A549 (cell line): ENCODE measurements around the gene CIITA. TPM values are rescaled to one million over a fixed set of nuclear protein-coding genes. Genes with fewer than 3 reads are reported as not detected.

ENCODE experiments used
- ATAC-seq, 2 experiments: fragments of 200-7000 bp in 1 of 2; fragments of >200 bp in 1 of 2; cut with Nextera tagmentation in 1 of 2; cut with Tn5 transposase in 1 of 2; 3 replicates each; pipeline versions ENCODE4 v1.8.0 to v1.9.1; 2018 to 2020; ENCODE audit warnings: mild to moderate bottlenecking in 1 of 2, moderate library complexity in 1 of 2
- CTCF ChIA-PET: fragments of 300-600 bp; sonication (Branson Sonifier 250); formaldehyde crosslinking; extraction: SDS; loops from one replicate; lab custom pipeline; 2021; ENCODE audit warnings: antibody characterized with exemption, inconsistent platforms; lab: Yijun Ruan, JAX
- POLR2A ChIA-PET: fragments of 350-600 bp; formaldehyde crosslinking; extraction: SDS; loops from one replicate; lab custom pipeline; 2021; ENCODE audit warnings: antibody characterized with exemption, inconsistent platforms; lab: Yijun Ruan, JAX
- DNase-seq, 2 experiments: peaks; one replicate each; pipeline versions ENCODE4 v3.0.0 to v3.0.0-alpha.2; 2011 to 2016; ENCODE audit warnings: low read depth in 1 of 2, low spot score in 1 of 2
- FAIRE-seq: peaks from 2 replicates; lab custom pipeline; 2011; peaks lifted over from hg19 to GRCh38; lab: Jason Lieb, UNC
- H3K27ac ChIP-seq, 2 experiments: fragments of >200 bp; sonication (Bioruptor Twin); formaldehyde crosslinking; 3 replicates each; pipeline ENCODE4 v1.5.1; 2016 to 2017
- H3K4me1 ChIP-seq: fragments of >200 bp; sonication (Bioruptor Twin); formaldehyde crosslinking; 3 replicates; pipeline ENCODE4 v1.6.1; 2016
- H3K4me2 ChIP-seq: fragments of >200 bp; sonication (Bioruptor Twin); formaldehyde crosslinking; 3 replicates; pipeline ENCODE4 v1.6.1; 2016
- H3K4me3 ChIP-seq: fragments of >200 bp; sonication (Bioruptor Twin); formaldehyde crosslinking; 3 replicates; pipeline ENCODE4 v1.5.1; 2016
- H3K9me3 ChIP-seq: fragments of >200 bp; sonication (Bioruptor Twin); formaldehyde crosslinking; 3 replicates; pipeline ENCODE4 v1.6.1; 2016
- BCL3 ChIP-seq: fragments of >200 bp; sonication (Bioruptor Twin); formaldehyde crosslinking; IDR thresholded peaks from 3 replicates; pipeline ENCODE4 v1.6.1; 2016
- CHD2 ChIP-seq: fragments of 150-350 bp; IDR thresholded peaks from 2 replicates; pipeline ENCODE4 v1.6.1; 2014; ENCODE audit warnings: low read length; ENCODE audit not compliant: partially characterized antibody
- EHF ChIP-seq: fragments of 250-450 bp; sonication (Bioruptor Pico); IDR thresholded peaks from 2 replicates; pipeline ENCODE4 v1.5.0; 2020; ENCODE audit warnings: mild to moderate bottlenecking
- EHMT2 ChIP-seq: fragments of 200-600 bp; sonication (generic); IDR thresholded peaks from 2 replicates; pipeline ENCODE4 v1.6.1; 2016; ENCODE audit warnings: antibody characterized with exemption, low read depth, mild to moderate bottlenecking, moderate library complexity
- FOSL2 ChIP-seq, 2 experiments: fragments of 450-650 bp in 1 of 2; fragments of >200 bp in 1 of 2; sonication (Bioruptor Twin) in 1 of 2; formaldehyde crosslinking; IDR thresholded peaks; 2 replicates each; pipeline versions ENCODE4 v1.5.0 to v1.6.1; 2016 to 2020; ENCODE audit warnings: mild to moderate bottlenecking in 1 of 2, moderate library complexity in 1 of 2
- FOXS1 ChIP-seq: fragments of 250-450 bp; sonication (Bioruptor Pico); IDR thresholded peaks from 2 replicates; pipeline ENCODE4 v1.5.0; 2020; ENCODE audit warnings: mild to moderate bottlenecking, moderate library complexity
- HEYL ChIP-seq: fragments of 250-450 bp; sonication (Bioruptor Pico); IDR thresholded peaks from 2 replicates; pipeline ENCODE4 v1.8.0; 2021; ENCODE audit warnings: mild to moderate bottlenecking, moderate library complexity
- HOXB13 ChIP-seq: fragments of 250-450 bp; sonication (Bioruptor Pico); IDR thresholded peaks from 2 replicates; pipeline ENCODE4 v1.5.0; 2020; ENCODE audit warnings: low read depth, mild to moderate bottlenecking, moderate library complexity
- KDM5A ChIP-seq: fragments of 200-600 bp; sonication (generic); IDR thresholded peaks from 2 replicates; pipeline ENCODE4 v1.6.1; 2016; ENCODE audit warnings: antibody characterized with exemption, mild to moderate bottlenecking
- NFE2L2 ChIP-seq: fragments of 150-350 bp; conservative IDR thresholded peaks from 2 replicates; pipeline ENCODE4 v1.6.1; 2014; ENCODE audit warnings: low read length
- NPAS2 ChIP-seq: fragments of 250-450 bp; sonication (Bioruptor Pico); IDR thresholded peaks from 2 replicates; pipeline ENCODE4 v1.8.0; 2022; ENCODE audit warnings: mild to moderate bottlenecking, moderate library complexity, borderline replicate concordance
- RAD21 ChIP-seq, 2 experiments: fragments of >200 bp in 1 of 2; sonication (Bioruptor Twin) in 1 of 2; formaldehyde crosslinking in 1 of 2; IDR thresholded peaks in 1 of 2; conservative IDR thresholded peaks in 1 of 2; 2 replicates in 1 of 2; 3 replicates in 1 of 2; pipeline ENCODE4 v1.6.1; 2012 to 2018; ENCODE audit warnings: inconsistent platforms in 1 of 2
- RCOR1 ChIP-seq: fragments of 150-350 bp; IDR thresholded peaks from 2 replicates; pipeline ENCODE4 v1.6.1; 2014; ENCODE audit warnings: antibody characterized with exemption, low read length, low read depth
- RNF2 ChIP-seq: fragments of 200-600 bp; sonication (generic); IDR thresholded peaks from 2 replicates; pipeline ENCODE4 v1.6.1; 2016; ENCODE audit warnings: low read depth, mild to moderate bottlenecking, antibody characterized with exemption, moderate library complexity, borderline replicate concordance
- SMC3 ChIP-seq: fragments of >200 bp; sonication (Bioruptor Twin); formaldehyde crosslinking; IDR thresholded peaks from 3 replicates; pipeline ENCODE4 v1.6.1; 2018; ENCODE audit warnings: inconsistent platforms
- SREBF2 ChIP-seq: fragments of 450-650 bp; IDR thresholded peaks from 2 replicates; pipeline ENCODE4 v1.6.1; 2014; ENCODE audit warnings: mild to moderate bottlenecking, moderate library complexity
- TFCP2L1 ChIP-seq: fragments of 250-450 bp; sonication (Bioruptor Pico); IDR thresholded peaks from 2 replicates; pipeline ENCODE4 v1.5.0; 2021; ENCODE audit warnings: mild to moderate bottlenecking
- ZC3H11A ChIP-seq: fragments of 450-650 bp; IDR thresholded peaks from 2 replicates; pipeline ENCODE4 v1.6.1; 2014; ENCODE audit warnings: antibody characterized with exemption, mild to moderate bottlenecking
- ZSCAN20 ChIP-seq: fragments of 250-450 bp; sonication (Bioruptor Pico); IDR thresholded peaks from 2 replicates; pipeline ENCODE4 v1.8.0; 2022; ENCODE audit warnings: mild to moderate bottlenecking, moderate library complexity
- WGBS: methylation state at CpG from one replicate; pipeline ENCODE4 v1.1.6; 2017; ENCODE audit errors: missing lambda C conversion rate; 5-methylcytosine and 5-hydroxymethylcytosine counted together
- polyA plus RNA-seq, 4 experiments: library from polyadenylated mRNA; depleted of rRNA in 3 of 4; stranded (reverse); fragments of >200 nt; fragmentation: RNase III in 1 of 4; extraction: RNeasy Plus Mini Kit Qiagen cat#74134 plus additional on column Dnase treatment in 1 of 4; gene quantifications; 2 replicates in 3 of 4; 3 replicates in 1 of 4; pipeline ENCODE4 v1.2.3, GENCODE V29; 2011 to 2017
- TF ChIP-seq, protein P1 (sequence below): fragments of >200 bp; sonication (Bioruptor Twin); formaldehyde crosslinking; IDR thresholded peaks from 2 replicates; pipeline ENCODE4 v1.6.1; 2016
- TF ChIP-seq, protein P2 (sequence below): fragments of 450-650 bp; IDR thresholded peaks from 2 replicates; pipeline ENCODE4 v1.6.1; 2014; ENCODE audit warnings: antibody characterized with exemption
- TF ChIP-seq, protein P3 (sequence below): fragments of 250-450 bp; sonication (Bioruptor Pico); IDR thresholded peaks from 2 replicates; pipeline ENCODE4 v1.5.0; 2020; ENCODE audit warnings: low read depth, mild to moderate bottlenecking, moderate library complexity

The CIITA gene
- polyA plus RNA-seq, 2 of the 4 experiments (the other 2 are of a cell fraction) = 0.06 TPM; not detected in 1

DNA sequence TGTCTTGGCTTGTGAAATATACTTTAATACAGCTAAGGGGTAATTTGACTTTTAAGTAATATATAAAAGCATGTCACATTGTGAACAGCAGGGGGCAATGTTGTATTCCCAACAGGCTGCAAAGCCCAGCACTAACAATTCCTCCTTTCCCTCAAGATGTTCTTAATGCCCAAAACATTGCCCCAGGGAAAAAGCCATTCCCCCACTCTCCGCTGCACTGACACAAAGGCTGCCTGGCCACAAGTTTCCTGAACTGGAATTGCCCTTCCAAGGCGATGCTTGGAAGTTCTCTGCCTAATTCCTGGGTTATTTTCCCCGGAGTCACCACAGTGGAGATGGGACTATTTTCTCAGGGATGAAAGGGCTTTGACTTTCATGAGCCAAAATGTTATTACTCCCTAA, 94.6 kb downstream of the CIITA start (continued):
- TF ChIP-seq HEYL (CRISPR knock-in tag) (no peak), RNF2 (no peak), FOXS1 (CRISPR knock-in tag) (no peak), ZSCAN20 (CRISPR knock-in tag) (no peak), ZC3H11A (no peak), KDM5A (no peak), FOSL2 (IDR thresholded peaks at IDR 0.05) (no peak), FOSL2 (CRISPR knock-in tag; IDR thresholded peaks at IDR 0.05) (no peak), RAD21 (conservative IDR thresholded peaks at IDR 0.05 in 1 of 2, IDR thresholded peaks at IDR 0.05 in 1 of 2) (peak; percentile 89 to 91), SMC3 (peak; percentile 82), BCL3 (no peak), SREBF2 (no peak), RCOR1 (no peak), NPAS2 (CRISPR knock-in tag) (no peak), HOXB13 (CRISPR knock-in tag) (no peak)
- TF ChIP-seq, protein P1, sequence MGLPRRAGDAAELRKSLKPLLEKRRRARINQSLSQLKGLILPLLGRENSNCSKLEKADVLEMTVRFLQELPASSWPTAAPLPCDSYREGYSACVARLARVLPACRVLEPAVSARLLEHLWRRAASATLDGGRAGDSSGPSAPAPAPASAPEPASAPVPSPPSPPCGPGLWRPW = no peak
- TF ChIP-seq, protein P2, sequence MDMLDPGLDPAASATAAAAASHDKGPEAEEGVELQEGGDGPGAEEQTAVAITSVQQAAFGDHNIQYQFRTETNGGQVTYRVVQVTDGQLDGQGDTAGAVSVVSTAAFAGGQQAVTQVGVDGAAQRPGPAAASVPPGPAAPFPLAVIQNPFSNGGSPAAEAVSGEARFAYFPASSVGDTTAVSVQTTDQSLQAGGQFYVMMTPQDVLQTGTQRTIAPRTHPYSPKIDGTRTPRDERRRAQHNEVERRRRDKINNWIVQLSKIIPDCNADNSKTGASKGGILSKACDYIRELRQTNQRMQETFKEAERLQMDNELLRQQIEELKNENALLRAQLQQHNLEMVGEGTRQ = no peak

- no peaks in the 10 kb centered on the region for H3K9me3 ChIP-seq
- FAIRE-seq = no peak
- DNase-seq = no peak
- WGBS = 57% methylated on average over 4 of the region's 4 CpGs
- H3K27ac ChIP-seq = peak overlapping the region in 1 of 2 experiments; percentile 15; a peak in 1 of 6 replicates
- H3K4me2 ChIP-seq = no peak overlapping the region
- TF ChIP-seq ZSCAN20 (CRISPR knock-in tag) (no peak), HOXB13 (CRISPR knock-in tag) (no peak), HEYL (CRISPR knock-in tag) (no peak), CHD2 (no peak), TFCP2L1 (CRISPR knock-in tag) (no peak), NPAS2 (CRISPR knock-in tag) (no peak), EHF (CRISPR knock-in tag) (no peak), NFE2L2 (no peak), EHMT2 (no peak)
- TF ChIP-seq, protein P2 = no peak
- TF ChIP-seq, protein P3, sequence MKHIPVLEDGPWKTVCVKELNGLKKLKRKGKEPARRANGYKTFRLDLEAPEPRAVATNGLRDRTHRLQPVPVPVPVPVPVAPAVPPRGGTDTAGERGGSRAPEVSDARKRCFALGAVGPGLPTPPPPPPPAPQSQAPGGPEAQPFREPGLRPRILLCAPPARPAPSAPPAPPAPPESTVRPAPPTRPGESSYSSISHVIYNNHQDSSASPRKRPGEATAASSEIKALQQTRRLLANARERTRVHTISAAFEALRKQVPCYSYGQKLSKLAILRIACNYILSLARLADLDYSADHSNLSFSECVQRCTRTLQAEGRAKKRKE (CRISPR knock-in tag) = no peak
- TF ChIP-seq, all 56 proteins: peak for 0
- ATAC-seq = no peak
- ChIA-PET CTCF (interaction anchor here (0.6 to 19.6 kb wide), 14 partner anchors 8 to 825 kb away, joined by 3 to 364 read pairs (median 6); partner anchors contain the start of genes CLEC16A, SOCS1 and ZC3H7A), POLR2A (interaction anchor here (0.5 kb wide), 1 partner anchor 129 kb away, joined by 3 read pairs; no protein-coding TSS in a partner anchor)
- no peak overlapping the region for H3K4me3 ChIP-seq
- no peaks in the 10 kb centered on the region for H3K4me1 ChIP-seq
Observed at GRCh38 chr16:10972108-10972818, 95.3 kb downstream of the CIITA start.
